Myocyte (in vitro differentiated cells): ENCODE measurements around the gene TDP2. TPM values are rescaled to one million over a fixed set of nuclear protein-coding genes. Genes with fewer than 3 reads are reported as not detected.
A peak's percentile ranks its signal among the peaks of the same experiment; 100 is the strongest.

Experiments used
- DNase-seq: peaks from one replicate; pipeline ENCODE4 v3.0.0-alpha.2; 2012; ENCODE audit warnings: low read depth
- polyA plus RNA-seq: library from polyadenylated mRNA; unstranded; fragments of >200 nt; gene quantifications from one replicate; pipeline ENCODE4 v1.2.1, GENCODE V29; 2012; ENCODE audit warnings: missing spikeins
- total RNA-seq: library from RNA; depleted of rRNA; stranded (reverse); fragments of >200 nt; gene quantifications from 2 replicates; pipeline ENCODE4 v1.2.3, GENCODE V29; 2014

TDP2 gene
- 15.1 and 16.0 TPM in 2 replicates for total RNA-seq
- 18.1 TPM for polyA plus RNA-seq

GRCh38 chr6:24666641-24667377 lies at the start of gene TDP2, which contains the start of gene ACOT13:
Gene TDP2 (minus strand): TSS chr6:24666899. CDS start chr6:24666862, 37 bp downstream.
Gene ACOT13 (plus strand): TSS chr6:24667077. CDS start chr6:24667264, 187 bp downstream.
- peak; percentile 98 for DNase-seq

- DNase-seq = no peak
Measured at GRCh38 chr6:24710519-24711303, 44.0 kb upstream of the TDP2 start.

GRCh38 chr6:24709014-24709711 lies 42.5 kb upstream of the TDP2 start:
- no peak for DNase-seq

GRCh38 chr6:24708612-24709011 lies 41.9 kb upstream of the TDP2 start:
- no peak for DNase-seq

- no peak for DNase-seq
Measured at GRCh38 chr6:24704468-24704867, 37.8 kb upstream of the TDP2 start.

- no peak for DNase-seq
Measured at GRCh38 chr6:24702720-24703282, 36.1 kb upstream of the TDP2 start.

GRCh38 chr6:24699521-24700359 lies 33.0 kb upstream of the TDP2 start:
- no peak for DNase-seq

- no peak for DNase-seq
Measured at GRCh38 chr6:24696097-24696496, 29.4 kb upstream of the TDP2 start.

GRCh38 chr6:24695635-24696034 lies 28.9 kb upstream of the TDP2 start:
- peak; percentile 37 for DNase-seq

GRCh38 chr6:24694198-24694597 lies 27.5 kb upstream of the TDP2 start:
- DNase-seq = no peak

- DNase-seq = no peak
Measured at GRCh38 chr6:24692848-24693592, 26.3 kb upstream of the TDP2 start.

- DNase-seq = no peak
Measured at GRCh38 chr6:24692415-24692814, 25.7 kb upstream of the TDP2 start.

GRCh38 chr6:24692003-24692402 lies 25.3 kb upstream of the TDP2 start:
- no peak for DNase-seq

- no peak for DNase-seq
Measured at GRCh38 chr6:24691550-24691949, 24.9 kb upstream of the TDP2 start.

- DNase-seq = no peak
Measured at GRCh38 chr6:24690593-24690992, 23.9 kb upstream of the TDP2 start.

GRCh38 chr6:24689964-24690363 lies 23.3 kb upstream of the TDP2 start:
- no peak for DNase-seq

- no peak for DNase-seq
Measured at GRCh38 chr6:24686946-24687345, 20.2 kb upstream of the TDP2 start.

- DNase-seq = no peak
Measured at GRCh38 chr6:24686408-24686807, 19.7 kb upstream of the TDP2 start.
